GM12878 (cell line): ENCODE measurements around the gene ZC3H6.
"Not testable (repeated sequence)": the region's sequence is repeated elsewhere in the genome, so short reads cannot be mapped to it uniquely, and the experiment has no call there.

ENCODE experiments used
- BMI1 ChIP-seq: fragments of 450-650 bp; IDR thresholded peaks from 2 replicates; pipeline ENCODE4 v1.6.1; 2016; ENCODE audit warnings: mild to moderate bottlenecking, moderate library complexity, borderline replicate concordance
- POLR2AphosphoS5 ChIP-seq: IDR thresholded peaks from 2 replicates; pipeline ENCODE4 v1.6.1; 2011; ENCODE audit warnings: mild to moderate bottlenecking, low read length, inconsistent platforms
- SRF ChIP-seq, 2 experiments: IDR thresholded peaks; 2 replicates each; pipeline ENCODE4 v1.6.1; 2011; ENCODE audit warnings: low read depth in 2 of 2, low read length in 2 of 2, mild to moderate bottlenecking in 1 of 2, moderate library complexity in 1 of 2

DNA sequence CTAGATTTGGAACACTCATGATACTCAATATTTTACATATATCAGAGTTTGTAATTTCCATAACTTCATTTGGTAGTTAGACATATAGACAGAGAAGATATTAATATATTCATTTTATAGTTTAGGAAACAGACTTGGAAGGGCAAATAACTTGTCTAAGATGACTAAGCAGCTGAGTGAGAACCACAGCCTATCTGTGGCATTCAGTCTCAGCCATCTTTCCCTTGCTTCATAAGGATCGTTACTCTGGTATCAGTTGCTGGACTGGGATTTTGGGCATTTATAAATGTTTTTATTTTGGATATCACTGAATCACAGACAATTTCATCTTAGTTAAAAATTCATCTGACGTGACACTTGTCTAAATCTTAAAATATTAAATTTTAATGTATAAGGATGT, 8.1 kb downstream of the ZC3H6 start:
- not testable (repeated sequence) for TF ChIP-seq BMI1; SRF (IDR thresholded peaks at IDR 0.05; ENCODE audit: low read depth in 2 of 2, low read length in 2 of 2); POLR2AphosphoS5
